Renal cortex interstitium (tissue), 11 donors: ENCODE results near the gene LRRC47. TPM values are rescaled to one million over a fixed set of nuclear protein-coding genes. Genes with fewer than 3 reads are reported as not detected.

Source experiments
- DNase-seq, 11 donors: peaks; one replicate each; pipeline ENCODE4 v3.0.0-alpha.2; 2013; ENCODE audit warnings: low read depth in 9 of 11, low spot score in 4 of 11; ENCODE audit errors: extremely low read depth in 1 of 11
- polyA plus RNA-seq, 3 donors: library from polyadenylated mRNA; unstranded; fragments of 120-200 nt; gene quantifications; one replicate each; pipeline ENCODE4 v1.2.1, GENCODE V29; 2013; ENCODE audit not compliant: insufficient read length in 3 of 3

The LRRC47 gene
- polyA plus RNA-seq, 3 donors, result 63.9 to 68.1 (median 66.4) TPM

DNA sequence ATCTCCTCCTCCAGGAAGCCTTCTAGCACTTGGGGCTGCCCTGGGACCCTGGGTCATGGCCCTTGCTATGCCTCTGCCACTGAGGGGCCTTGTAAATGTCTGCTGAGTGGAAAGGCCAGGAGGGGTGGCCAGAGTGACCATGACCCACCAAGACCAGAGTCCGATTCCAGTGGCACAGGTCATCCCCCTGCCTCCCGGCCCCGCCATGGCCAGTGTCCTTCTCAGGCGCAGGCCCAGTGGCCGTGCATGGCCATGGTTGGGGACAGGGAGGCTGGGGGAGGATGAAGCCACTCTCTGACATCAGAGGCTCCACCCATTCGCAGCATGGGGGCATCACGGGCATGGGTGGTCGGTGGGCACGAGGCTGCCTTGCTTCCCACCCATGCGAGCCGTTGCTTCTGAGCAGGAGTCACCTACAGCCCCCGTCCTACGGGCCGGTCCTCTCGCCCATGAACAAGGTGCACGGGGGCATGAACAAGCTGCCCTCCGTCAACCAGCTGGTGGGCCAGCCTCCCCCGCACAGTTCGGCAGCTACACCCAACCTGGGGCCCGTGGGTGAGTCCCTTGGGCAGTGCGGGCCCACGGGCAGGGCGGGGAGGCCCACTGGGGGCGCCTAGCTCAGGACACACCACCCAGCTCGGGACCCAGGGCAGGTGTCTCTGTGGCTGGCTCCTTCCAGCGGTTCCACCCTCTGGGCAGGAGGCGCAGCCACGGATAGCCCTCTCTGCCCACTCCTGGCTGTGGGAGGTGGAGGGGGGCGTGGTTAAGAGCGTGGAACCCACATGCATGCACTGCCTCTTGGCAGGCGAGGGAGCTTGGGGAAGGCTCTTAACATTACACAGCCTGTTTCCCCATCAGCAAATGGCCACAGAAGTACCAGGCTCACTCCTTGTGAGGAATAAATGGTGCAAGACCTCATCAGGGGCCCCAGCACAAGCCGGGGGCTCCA lies 66.4 kb downstream of the LRRC47 start:
- no peak for DNase-seq

Other genes starting within 250 kb of the LRRC47 start
- gene MEGF6, start 185.0 kb downstream of the LRRC47 start, polyA plus RNA-seq, result 10 to 100 TPM in 2 of 3 donors, 1 to 10 TPM in 1; 8.5 to 15.3 (median 14.6) TPM
- 10 to 100 TPM; 42.9 to 44.1 (median 43.2) TPM for gene TPRG1L, start 171.5 kb downstream of the LRRC47 start, polyA plus RNA-seq
- 10 to 100 TPM; 16.1 to 24.3 (median 19.0) TPM for gene WRAP73, start 146.4 kb downstream of the LRRC47 start, polyA plus RNA-seq
- gene TP73, start 144.0 kb downstream of the LRRC47 start, polyA plus RNA-seq, result under 1 TPM; 0.37 to 0.73 (median 0.73) TPM
- gene CCDC27, start 44.0 kb downstream of the LRRC47 start, polyA plus RNA-seq, result under 1 TPM; 0.31 to 0.59 (median 0.32) TPM
- 10 to 100 TPM; 10.2 to 24.0 (median 21.7) TPM for gene SMIM1, start 23.7 kb downstream of the LRRC47 start, polyA plus RNA-seq
- gene CEP104, start 60.7 kb upstream of the LRRC47 start, polyA plus RNA-seq, result 10 to 100 TPM; 38.0 to 50.6 (median 41.0) TPM
- gene DFFB, start 61.0 kb upstream of the LRRC47 start, polyA plus RNA-seq, result 1 to 10 TPM; 7.8 to 9.5 (median 7.9) TPM
- gene C1orf174, start 103.8 kb upstream of the LRRC47 start, polyA plus RNA-seq, result 10 to 100 TPM; 25.0 to 31.0 (median 28.0) TPM